HG03139 (cell line): ENCODE data around the gene OR56B1.
"Not testable (repeated sequence)": the region's sequence is repeated elsewhere in the genome, so short reads cannot be mapped to it uniquely, and the experiment has no call there.

Source experiments
- ATAC-seq: cut with Tn5 transposase; IDR thresholded peaks from one replicate; pipeline ENCODE4 v1.9.1; 2021; ENCODE audit not compliant: unreplicated experiment

The OR56B1 gene

GRCh38 chr11:5736396-5736795, at the start of gene OR56B1:
Gene OR56B1 (plus strand): TSS chr11:5736448. CDS start chr11:5736517, 69 bp downstream.
- no peak for ATAC-seq

- ATAC-seq, result no peak
These were observed 47.8 kb upstream of the OR56B1 start for GRCh38 chr11:5688482-5688881.

- ATAC-seq, result peak; percentile 75
These were observed 46.7 kb upstream of the OR56B1 start, which contains the start of gene TRIM22 for GRCh38 chr11:5689551-5689983. Gene TRIM22 (plus strand): TSS chr11:5689790. CDS start chr11:5696233, 6,443 bp downstream.

- ATAC-seq, result no peak
These were observed 46.0 kb upstream of the OR56B1 start for GRCh38 chr11:5690216-5690615.

- no peak for ATAC-seq
These were observed 45.5 kb upstream of the OR56B1 start for GRCh38 chr11:5690736-5691135.

GRCh38 chr11:5691238-5691963, 44.8 kb upstream of the OR56B1 start:
- ATAC-seq, result not testable (repeated sequence)

- ATAC-seq, result no peak
These were observed 44.3 kb upstream of the OR56B1 start for GRCh38 chr11:5691964-5692361.

GRCh38 chr11:5694642-5695041, 41.6 kb upstream of the OR56B1 start:
- ATAC-seq, result no peak

GRCh38 chr11:5695580-5695979, 40.7 kb upstream of the OR56B1 start:
- no peak for ATAC-seq

- ATAC-seq, result no peak
These were observed 40.0 kb upstream of the OR56B1 start for GRCh38 chr11:5696210-5696609.

GRCh38 chr11:5698281-5698680, 38.0 kb upstream of the OR56B1 start:
- ATAC-seq, result no peak

- no peak for ATAC-seq
These were observed 35.7 kb upstream of the OR56B1 start for GRCh38 chr11:5700421-5701054.

- no peak for ATAC-seq
These were observed 35.1 kb upstream of the OR56B1 start for GRCh38 chr11:5701055-5701577.

GRCh38 chr11:5703741-5704536, 32.3 kb upstream of the OR56B1 start:
- peak; percentile 80 for ATAC-seq

GRCh38 chr11:5705688-5706087, 30.6 kb upstream of the OR56B1 start:
- no peak for ATAC-seq

- no peak for ATAC-seq
These were observed 23.7 kb upstream of the OR56B1 start for GRCh38 chr11:5712507-5712906.

GRCh38 chr11:5713695-5714094, 22.6 kb upstream of the OR56B1 start:
- no peak for ATAC-seq

- not testable (repeated sequence) for ATAC-seq
These were observed 19.7 kb upstream of the OR56B1 start for GRCh38 chr11:5716518-5716917.

- no peak for ATAC-seq
These were observed 16.3 kb upstream of the OR56B1 start for GRCh38 chr11:5719703-5720495.

- ATAC-seq, result no peak
These were observed 13.6 kb upstream of the OR56B1 start for GRCh38 chr11:5722622-5723021.

- no peak for ATAC-seq
These were observed 9.9 kb upstream of the OR56B1 start for GRCh38 chr11:5726351-5726750.
